HG02840 (cell line): ENCODE data around the gene LSM3.

Experiments used
- ATAC-seq: cut with Tn5 transposase; IDR thresholded peaks from one replicate; pipeline ENCODE4 v1.9.1; 2021; ENCODE audit warnings: mild to moderate bottlenecking, moderate library complexity, moderate number of reproducible peaks; ENCODE audit not compliant: unreplicated experiment, low FRiP score

The LSM3 gene

GRCh38 chr3:14178247-14179113 lies at the start of gene LSM3, which contains the start of gene XPC:
Gene LSM3 (plus strand): TSS chr3:14178817. CDS start chr3:14178861, 44 bp downstream.
Gene XPC (minus strand): TSS chr3:14178601. CDS start chr3:14178568, 33 bp downstream.
- peak; percentile 91 for ATAC-seq

GRCh38 chr3:14129296-14129695 lies 49.3 kb upstream of the LSM3 start:
- no peak for ATAC-seq

GRCh38 chr3:14130230-14130629 lies 48.4 kb upstream of the LSM3 start:
- ATAC-seq, result no peak

- ATAC-seq, result no peak
These were observed 47.9 kb upstream of the LSM3 start for GRCh38 chr3:14130707-14131106.

- ATAC-seq, result no peak
These were observed 47.5 kb upstream of the LSM3 start for GRCh38 chr3:14131134-14131533.

- no peak for ATAC-seq
These were observed 46.5 kb upstream of the LSM3 start for GRCh38 chr3:14132120-14132519.

GRCh38 chr3:14132689-14133088 lies 45.9 kb upstream of the LSM3 start:
- no peak for ATAC-seq

- no peak for ATAC-seq
These were observed 45.3 kb upstream of the LSM3 start for GRCh38 chr3:14133188-14133800.

- no peak for ATAC-seq
These were observed 44.7 kb upstream of the LSM3 start for GRCh38 chr3:14133876-14134275.

GRCh38 chr3:14134291-14134690 lies 44.3 kb upstream of the LSM3 start:
- no peak for ATAC-seq

- ATAC-seq, result no peak
These were observed 43.0 kb upstream of the LSM3 start for GRCh38 chr3:14135581-14135980.

- no peak for ATAC-seq
These were observed 41.6 kb upstream of the LSM3 start for GRCh38 chr3:14137004-14137403.

- ATAC-seq, result no peak
These were observed 41.2 kb upstream of the LSM3 start for GRCh38 chr3:14137445-14137844.

GRCh38 chr3:14138109-14138877 lies 40.3 kb upstream of the LSM3 start:
- no peak for ATAC-seq

- ATAC-seq, result no peak
These were observed 39.5 kb upstream of the LSM3 start for GRCh38 chr3:14138878-14139655.

- ATAC-seq, result no peak
These were observed 38.8 kb upstream of the LSM3 start for GRCh38 chr3:14139771-14140170.

GRCh38 chr3:14140668-14141067 lies 37.9 kb upstream of the LSM3 start:
- no peak for ATAC-seq

- ATAC-seq, result no peak
These were observed 37.5 kb upstream of the LSM3 start for GRCh38 chr3:14141144-14141543.

- ATAC-seq, result no peak
These were observed 36.8 kb upstream of the LSM3 start for GRCh38 chr3:14141602-14142341.
